ENCODE measurements around the gene NOPCHAP1. TPM values are rescaled to one million over a fixed set of nuclear protein-coding genes. Genes with fewer than 3 reads are reported as not detected.

NOPCHAP1 gene
- total RNA-seq, 1 experiment from 2014 or later, result 25.6 TPM

GRCh38 chr12:104953323-104953722, 32.8 kb upstream of the NOPCHAP1 start (continued):
- TF ChIP-seq ZBTB33 (IDR thresholded peaks at IDR 0.05; ENCODE audit: extremely low read depth, insufficient replicate concordance, low read length), result no peak
- TF ChIP-seq REST (IDR thresholded peaks at IDR 0.05; ENCODE audit: low read depth), result no peak
- TF ChIP-seq JUND (IDR thresholded peaks at IDR 0.05), result no peak

GRCh38 chr12:104955703-104956102, 30.4 kb upstream of the NOPCHAP1 start:
- ATAC-seq (no peak), DNase-seq (ENCODE audit: low read depth, low spot score) (no peak)
- Histone ChIP-seq H3K9me2 (ENCODE audit: insufficient read depth) (no peaks in the 10 kb centered on the region), H2AFZ (ENCODE audit: low read depth, low read length, poor library complexity, severe bottlenecking) (no peak overlapping the region), H3K27ac (ENCODE audit: low read depth, low read length) (no peak overlapping the region), H3K9me3 (ENCODE audit: control insufficient read depth in 1 of 2, insufficient read depth in 1 of 2, low read depth in 1 of 2, low read length in 2 of 2) (no peaks in the 10 kb centered on the region), H3K9ac (ENCODE audit: low read length) (no peak overlapping the region), H3K36me3 (ENCODE audit: control insufficient read depth in 1 of 2, insufficient read depth in 2 of 2, low read length in 2 of 2) (no peaks in the 10 kb centered on the region), H3K27me3 (ENCODE audit: insufficient read depth, low read length) (no peaks in the 10 kb centered on the region), H3K79me2 (ENCODE audit: insufficient read depth, low read length) (no peaks in the 10 kb centered on the region), H3K4me2 (ENCODE audit: low read length) (no peak overlapping the region), H4K20me1 (ENCODE audit: insufficient read depth) (no peaks in the 10 kb centered on the region), H3K4me1 (ENCODE audit: control insufficient read depth in 1 of 2, insufficient read depth in 2 of 2, low read length in 2 of 2) (peaks cover 35 to 58% of the 10 kb centered on the region in 2 experiments), H3K4me3 (replicated peaks in 1 of 2; ENCODE audit: low read depth in 1 of 2, low read length in 2 of 2) (no peak overlapping the region)
- ChIA-PET POLR2A (no interaction called here), RAD21 (ENCODE audit: low non-redundant PET in 1 of 2, low total read pairs in 2 of 2, uncharacterized antibody in 2 of 2, unreplicated experiment in 2 of 2) (no interaction called here), CTCF (no interaction called here)
- BruUV-seq (replicated peaks), result no TSS peak
- intact Hi-C loops (cut with micrococcal nuclease), result no loop called here
- TF ChIP-seq CBX3 (IDR thresholded peaks at IDR 0.05; ENCODE audit: low read depth) (no peak), CEBPB (IDR thresholded peaks at IDR 0.05; ENCODE audit: low read depth) (no peak), EZH2 (IDR thresholded peaks at IDR 0.05) (no peak), JUND (IDR thresholded peaks at IDR 0.05) (no peak), FOSL1 (IDR thresholded peaks at IDR 0.05; ENCODE audit: low read depth) (no peak), CTCF (IDR thresholded peaks at IDR 0.05 in 2 of 3, conservative IDR thresholded peaks at IDR 0.05 in 1 of 3; ENCODE audit: borderline replicate concordance in 1 of 3, insufficient read depth in 1 of 3, low read depth in 2 of 3, low read length in 2 of 3) (no peak), POLR2AphosphoS5 (IDR thresholded peaks at IDR 0.05; ENCODE audit: low read depth, low read length) (no peak), ZBTB33 (IDR thresholded peaks at IDR 0.05; ENCODE audit: extremely low read depth, insufficient replicate concordance, low read length) (no peak), ZFX (IDR thresholded peaks at IDR 0.05) (no peak), MAX (IDR thresholded peaks at IDR 0.05) (no peak), SIN3A (IDR thresholded peaks at IDR 0.05; ENCODE audit: low read depth) (no peak), POLR2A (IDR thresholded peaks at IDR 0.05; ENCODE audit: borderline replicate concordance, extremely low read depth, insufficient read depth, insufficient read length) (no peak), ATF3 (IDR thresholded peaks at IDR 0.05) (no peak), EGR1 (IDR thresholded peaks at IDR 0.05; ENCODE audit: low read depth) (no peak), RAD21 (IDR thresholded peaks at IDR 0.05; ENCODE audit: low read depth) (no peak), EZH2phosphoT487 (IDR thresholded peaks at IDR 0.05; ENCODE audit: borderline replicate concordance) (no peak)
